B cell (primary cell): ENCODE measurements around the gene ASIP. TPM values are rescaled to one million over a fixed set of nuclear protein-coding genes. Genes with fewer than 3 reads are reported as not detected.
"Not testable (repeated sequence)": the region's sequence is repeated elsewhere in the genome, so short reads cannot be mapped to it uniquely, and the experiment has no call there.

Experiments used
- ATAC-seq: fragments of 200-7000 bp; cut with Tn5 transposase; one replicate; pipeline ENCODE4 v1.10.0; 2021; ENCODE audit warnings: low read depth, mild to moderate bottlenecking, moderate number of reproducible peaks, moderate library complexity
- CTCF ChIA-PET: fragments of 350-600 bp; sonication (Branson Sonifier 250); formaldehyde crosslinking; loops from one replicate; lab custom pipeline; 2021; ENCODE audit warnings: antibody characterized with exemption, inconsistent platforms; lab: Charles Lee
- POLR2A ChIA-PET: fragments of 350-600 bp; sonication (Branson Sonifier 250); formaldehyde crosslinking; loops from one replicate; lab custom pipeline; 2021; ENCODE audit warnings: antibody characterized with exemption; lab: Charles Lee
- DNase-seq: peaks from one replicate; pipeline ENCODE4 v3.0.0; 2013
- H2AFZ ChIP-seq: 2 replicates; pipeline ENCODE4 v1.6.1; 2012; ENCODE audit warnings: mild to moderate bottlenecking, low read depth, low read length; ENCODE audit not compliant: insufficient read depth, poor library complexity, severe bottlenecking
- H3K27ac ChIP-seq, 2 donors: 1 replicate in 1 of 2; 2 replicates in 1 of 2; pipeline ENCODE4 v1.5.1; 2012 to 2013; ENCODE audit warnings: low read length in 2 of 2, mild to moderate bottlenecking in 2 of 2, moderate library complexity in 1 of 2
- H3K27me3 ChIP-seq, 4 experiments: fragments of 200-600 bp in 1 of 4; sonication (generic) in 1 of 4; replicated peaks in 1 of 4; 1 replicate in 2 of 4; 2 replicates in 2 of 4; pipeline versions ENCODE4 v1.6.1 to v1.7.0; 2013 to 2016; ENCODE audit warnings: low read length in 3 of 4, mild to moderate bottlenecking in 2 of 4, mixed read lengths in 1 of 4, moderate library complexity in 1 of 4; ENCODE audit not compliant: insufficient read depth in 4 of 4, control insufficient read depth in 3 of 4; ENCODE audit errors: control extremely low read depth in 1 of 4
- H3K36me3 ChIP-seq, 2 experiments: replicated peaks in 1 of 2; 1 replicate in 1 of 2; 2 replicates in 1 of 2; pipeline versions ENCODE4 v1.6.1 to v1.7.1; 2013; ENCODE audit warnings: low read length in 1 of 2; ENCODE audit not compliant: insufficient read depth in 2 of 2, control insufficient read depth in 1 of 2; ENCODE audit errors: control extremely low read depth in 1 of 2, extremely low read depth in 1 of 2
- H3K4me1 ChIP-seq, 2 donors: fragments of 200-600 bp in 1 of 2; sonication (generic) in 1 of 2; 1 replicate in 1 of 2; 2 replicates in 1 of 2; pipeline versions ENCODE4 v1.5.1 to v1.6.1; 2013 to 2017; ENCODE audit warnings: low read length in 2 of 2; ENCODE audit not compliant: control insufficient read depth in 2 of 2, insufficient read depth in 2 of 2
- H3K4me2 ChIP-seq: replicated peaks from 2 replicates; pipeline ENCODE3; 2012; ENCODE audit warnings: mild to moderate bottlenecking, low read depth, low read length; ENCODE audit not compliant: poor library complexity, severe bottlenecking
- H3K4me3 ChIP-seq, 5 experiments: fragments of 200-600 bp in 1 of 5; sonication (generic) in 1 of 5; 1 replicate in 3 of 5; 2 replicates in 2 of 5; pipeline versions ENCODE4 v1.5.1 to v1.7.0; 2011 to 2016; ENCODE audit warnings: low read length in 4 of 5, mild to moderate bottlenecking in 4 of 5, low read depth in 2 of 5, control low read depth in 1 of 5, moderate library complexity in 1 of 5; ENCODE audit not compliant: insufficient read depth in 1 of 5; ENCODE audit errors: control extremely low read depth in 1 of 5, extremely low read depth in 1 of 5
- H3K79me2 ChIP-seq: fragments of 200-600 bp; sonication (generic); one replicate; pipeline ENCODE4 v1.6.0; 2016; ENCODE audit warnings: low read length; ENCODE audit not compliant: control insufficient read depth, insufficient read depth
- H3K9ac ChIP-seq: fragments of 200-600 bp; sonication (generic); 2 replicates; pipeline ENCODE4 v1.6.1; 2017; ENCODE audit warnings: mild to moderate bottlenecking, low read length, moderate library complexity
- H3K9me3 ChIP-seq, 3 donors: one replicate each; pipeline versions ENCODE4 v1.6.1 to v1.7.1; 2013; ENCODE audit warnings: low read length in 2 of 3; ENCODE audit not compliant: control insufficient read depth in 2 of 3, insufficient read depth in 1 of 3; ENCODE audit errors: control extremely low read depth in 1 of 3
- H4K20me1 ChIP-seq: 2 replicates; pipeline ENCODE4 v1.6.0; 2012; ENCODE audit warnings: mild to moderate bottlenecking, low read length; ENCODE audit not compliant: insufficient read depth, control insufficient read depth, poor library complexity, severe bottlenecking
- H3K27ac Mint-ChIP-seq: one replicate; pipeline ENCODE4 v1.8.0; 2021; ENCODE audit warnings: mixed read lengths
- H3K27me3 Mint-ChIP-seq: one replicate; pipeline ENCODE4 v1.8.0; 2021; ENCODE audit warnings: mixed read lengths
- H3K4me1 Mint-ChIP-seq: one replicate; pipeline ENCODE4 v1.8.0; 2021; ENCODE audit warnings: mixed read lengths
- H3K4me3 Mint-ChIP-seq: one replicate; pipeline ENCODE4 v1.8.0; 2021; ENCODE audit warnings: mixed read lengths
- H3K9me3 Mint-ChIP-seq: one replicate; pipeline ENCODE4 v1.8.0; 2022; ENCODE audit warnings: mixed read lengths; ENCODE audit not compliant: insufficient read depth
- CTCF ChIP-seq: fragments of 200-600 bp; IDR thresholded peaks from one replicate; pipeline ENCODE4 v1.8.0; 2022; ENCODE audit warnings: antibody characterized with exemption, mild to moderate bottlenecking
- EZH2 ChIP-seq: IDR thresholded peaks from 2 replicates; pipeline ENCODE4 v1.6.1; 2012; ENCODE audit warnings: borderline replicate concordance, low read depth, mild to moderate bottlenecking, moderate library complexity, low read length; ENCODE audit not compliant: insufficient read depth, poor library complexity, severe bottlenecking
- WGBS: methylation state at CpG from one replicate; pipeline ENCODE4 v1.1.5; 2013; ENCODE audit warnings: missing lambda C conversion rate; ENCODE audit not compliant: insufficient coverage; 5-methylcytosine and 5-hydroxymethylcytosine counted together
- intact Hi-C: fragments of 100-400 bp; cut with micrococcal nuclease; formaldehyde crosslinking; loops from one replicate; pipeline ENCODE4 v1.10.0; 2022
- polyA plus RNA-seq: library from polyadenylated mRNA; depleted of rRNA; stranded (reverse); fragments of >200 nt; gene quantifications from 2 replicates; pipeline ENCODE4 v1.2.3, GENCODE V29; 2012
- total RNA-seq, 2 donors: library from RNA; stranded (reverse); fragments of 120-200 nt in 1 of 2; gene quantifications; 1 replicate in 1 of 2; 2 replicates in 1 of 2; pipeline versions ENCODE4 v1.2.3 to v1.2.4, GENCODE V29; 2013 to 2022

Gene ASIP
- total and polyA plus RNA-seq, 2 donors (not counting 1 experiment from before 2014, with no cell fraction given) = 0.24 TPM; not detected in 1

- no peak overlapping the region for H3K27ac ChIP-seq
- no peaks in the 10 kb centered on the region for H3K27me3 ChIP-seq
- peaks cover 5% of the 10 kb centered on the region for H3K4me1 Mint-ChIP-seq
- no peaks in the 10 kb centered on the region for H3K9me3 ChIP-seq
- no peak overlapping the region for H3K4me3 ChIP-seq
- H3K36me3 ChIP-seq = no peaks in the 10 kb centered on the region
- peak overlapping the region; percentile 6 for H3K27ac Mint-ChIP-seq
- WGBS = 97% methylated on average over 6 of the region's 9 CpGs
- no peaks in the 10 kb centered on the region for H3K27me3 Mint-ChIP-seq
- peak overlapping the region; percentile 14 for H2AFZ ChIP-seq
- ChIA-PET POLR2A (interaction anchor here (0.5 kb wide), 1 partner anchor 26 kb away, joined by 6 read pairs; no protein-coding TSS in a partner anchor), CTCF (no interaction called here)
- no peak for DNase-seq
- no peaks in the 10 kb centered on the region for H3K9me3 Mint-ChIP-seq
- no peak overlapping the region for H3K4me3 Mint-ChIP-seq
- no peak overlapping the region for H3K4me2 ChIP-seq
- H3K79me2 ChIP-seq = no peaks in the 10 kb centered on the region
- TF ChIP-seq CTCF (no peak), EZH2 (no peak)
- ATAC-seq = no peak
- no peaks in the 10 kb centered on the region for H3K4me1 ChIP-seq
- intact Hi-C loops = no loop called here
- H3K9ac ChIP-seq = no peak overlapping the region
- no peaks in the 10 kb centered on the region for H4K20me1 ChIP-seq
Observed at GRCh38 chr20:34262488-34263288, 21.5 kb downstream of the ASIP start.

DNA sequence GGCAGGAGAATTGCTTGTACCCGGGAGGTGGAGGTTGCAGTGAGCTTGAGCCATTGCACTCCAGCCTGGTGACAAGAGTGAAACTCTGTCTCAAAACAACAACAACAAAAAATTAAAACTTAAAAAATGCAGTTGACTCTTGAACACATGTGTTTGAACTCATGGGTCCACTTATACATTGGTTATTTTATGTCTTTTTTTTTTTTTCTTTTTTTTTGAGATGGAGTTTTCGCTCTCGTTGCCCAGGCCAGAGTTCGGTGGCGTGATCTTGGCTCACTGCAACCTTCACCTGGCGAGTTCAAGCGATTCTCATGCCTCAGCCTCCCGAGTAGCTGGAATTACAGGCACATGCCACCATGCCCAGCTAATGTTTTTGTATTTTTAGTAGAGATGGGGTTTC lies 22.2 kb downstream of the ASIP start:
- H3K4me2 ChIP-seq, H3K9me3 Mint-ChIP-seq, CTCF ChIA-PET, H3K4me1 Mint-ChIP-seq, ATAC-seq, H3K36me3 ChIP-seq, H3K9ac ChIP-seq, H4K20me1 ChIP-seq, H3K27ac ChIP-seq, H3K27ac Mint-ChIP-seq, H2AFZ ChIP-seq, H3K4me1 ChIP-seq, H3K27me3 Mint-ChIP-seq, H3K27me3 ChIP-seq, H3K4me3 ChIP-seq, H3K9me3 ChIP-seq, intact Hi-C loops, H3K4me3 Mint-ChIP-seq, H3K79me2 ChIP-seq, DNase-seq: not testable (repeated sequence)
- 100% methylated on average over 6 of the region's 8 CpGs for WGBS
- POLR2A ChIA-PET = interaction anchor here (0.5 kb wide), 1 partner anchor 26 kb away, joined by 6 read pairs; no protein-coding TSS in a partner anchor
